ENCODE data around the gene HOPX.
A peak's percentile ranks its signal among the peaks of the same experiment; 100 is the strongest.
"Not testable (repeated sequence)": the region's sequence is repeated elsewhere in the genome, so short reads cannot be mapped to it uniquely, and the experiment has no call there.

Gene HOPX, protein sequence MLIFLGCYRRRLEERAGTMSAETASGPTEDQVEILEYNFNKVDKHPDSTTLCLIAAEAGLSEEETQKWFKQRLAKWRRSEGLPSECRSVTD

DNA sequence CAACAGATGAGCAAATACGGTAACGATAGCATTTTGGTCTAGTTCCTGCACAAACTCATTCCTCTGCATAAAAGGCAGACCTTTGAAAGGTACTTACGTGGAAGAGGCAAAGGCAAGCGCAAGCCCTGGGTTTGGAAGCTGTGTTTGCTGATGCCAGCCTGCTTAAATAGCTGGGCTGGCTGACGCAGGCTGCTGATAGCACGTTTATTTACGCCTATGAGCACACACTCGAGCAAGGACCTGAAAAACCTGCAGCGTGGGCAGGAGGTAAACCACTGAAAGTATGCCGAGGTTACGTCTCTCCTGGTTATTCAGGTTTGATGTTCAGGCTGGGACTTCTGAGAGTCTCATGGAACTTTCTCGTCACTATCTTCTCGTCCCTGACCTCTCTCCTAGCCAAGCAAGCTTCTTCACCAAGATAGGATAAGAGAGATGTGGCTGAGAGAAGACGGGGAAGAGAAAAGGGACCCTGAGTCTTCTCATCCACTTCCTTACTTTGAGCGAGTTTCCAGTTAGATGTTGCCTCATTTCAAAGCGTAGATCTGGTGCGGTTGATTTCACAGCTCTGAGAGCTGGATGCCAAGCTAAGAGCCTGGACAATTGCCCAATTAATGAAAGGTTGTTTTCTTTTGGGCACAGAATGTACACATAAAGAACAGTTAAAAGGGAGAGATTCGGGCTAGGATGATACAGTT is at the start of gene HOPX:
HOPX (minus strand) TSS at position 139 of the 695 bp plus-strand sequence. CDS start 23,480 bp downstream, outside the sequence.
- no peak for DNase-seq (ENCODE audit: low read depth, low spot score)

DNA sequence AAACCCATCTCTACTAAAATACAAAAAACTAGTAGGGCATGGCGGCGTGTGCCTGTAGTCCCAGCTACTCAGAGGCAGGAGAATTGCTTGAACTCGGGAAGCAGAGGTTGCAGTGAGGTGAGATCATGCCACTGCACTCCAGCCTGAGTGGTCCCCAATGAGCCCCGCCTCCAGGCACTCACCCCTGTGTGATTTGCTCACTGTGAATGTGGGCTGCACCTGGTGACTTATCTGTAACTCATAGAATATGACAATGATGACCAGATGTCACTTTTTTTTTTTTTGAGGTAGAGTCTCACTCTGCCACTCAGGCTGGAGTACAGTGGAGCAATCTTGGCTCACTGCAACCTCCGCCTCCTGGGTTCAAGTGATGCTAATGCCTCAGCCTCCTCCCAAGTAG is 49.0 kb upstream of the HOPX start:
- DNase-seq (ENCODE audit: low read depth, low spot score), result no peak

DNA sequence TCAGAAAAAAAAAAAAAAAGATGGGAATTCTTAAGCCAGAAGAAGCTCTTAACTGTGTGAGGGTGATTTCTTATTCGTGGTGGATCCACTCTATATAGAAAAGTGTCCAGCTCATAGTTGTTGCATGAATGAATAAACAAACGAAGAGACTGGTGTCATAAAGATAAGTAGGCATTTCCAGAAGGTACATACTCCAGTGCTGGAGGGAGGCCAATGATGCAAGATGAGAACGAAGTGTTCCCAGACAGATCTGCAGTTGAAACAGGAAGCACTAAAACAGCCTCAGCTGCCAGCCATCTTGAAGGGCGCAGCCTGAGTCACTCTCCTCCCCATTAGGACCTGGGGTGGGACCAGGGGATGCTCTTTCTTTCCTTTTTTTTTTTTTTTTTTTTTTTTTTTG is 47.4 kb upstream of the HOPX start:
- peak; percentile 65 for DNase-seq (ENCODE audit: low read depth, low spot score)

GRCh38 chr4:56727150-56727549 is 46.1 kb upstream of the HOPX start:
- DNase-seq (ENCODE audit: low read depth, low spot score), result no peak

- not testable (repeated sequence) for DNase-seq (ENCODE audit: low read depth, low spot score)
These were observed 45.5 kb upstream of the HOPX start for GRCh38 chr4:56726593-56726992.

DNA sequence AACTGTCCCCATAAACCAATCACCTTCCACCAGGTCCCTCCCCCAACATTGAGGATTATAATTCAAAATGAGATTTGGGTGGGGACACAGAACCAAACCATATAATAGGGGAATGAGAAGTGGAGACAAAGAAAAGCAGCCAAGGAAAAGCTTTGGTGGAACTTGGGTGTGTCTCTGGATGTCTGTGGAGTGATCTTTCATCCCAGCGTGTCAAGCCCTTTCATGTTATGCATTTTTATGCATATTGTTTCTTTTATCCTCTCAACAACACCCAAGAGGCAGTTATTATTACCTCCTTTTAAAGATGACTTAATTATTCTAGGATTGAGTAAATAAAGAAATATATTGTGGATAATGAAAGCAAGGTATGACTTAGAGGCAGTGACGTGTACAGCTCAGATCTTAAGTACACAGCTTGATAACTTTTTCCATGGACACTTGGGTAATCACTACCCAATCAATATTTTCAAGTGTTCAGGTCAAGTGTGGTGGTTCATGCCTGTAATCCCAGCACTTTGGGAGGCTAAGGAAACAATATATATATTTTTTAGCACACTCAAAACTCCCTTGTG is 42.6 kb upstream of the HOPX start:
- DNase-seq (ENCODE audit: low read depth, low spot score), result no peak

- no peak for DNase-seq (ENCODE audit: low read depth, low spot score)
These were observed 42.1 kb upstream of the HOPX start for GRCh38 chr4:56723201-56723605.

GRCh38 chr4:56708146-56708545 is 27.1 kb upstream of the HOPX start:
- DNase-seq (ENCODE audit: low read depth, low spot score), result no peak

DNA sequence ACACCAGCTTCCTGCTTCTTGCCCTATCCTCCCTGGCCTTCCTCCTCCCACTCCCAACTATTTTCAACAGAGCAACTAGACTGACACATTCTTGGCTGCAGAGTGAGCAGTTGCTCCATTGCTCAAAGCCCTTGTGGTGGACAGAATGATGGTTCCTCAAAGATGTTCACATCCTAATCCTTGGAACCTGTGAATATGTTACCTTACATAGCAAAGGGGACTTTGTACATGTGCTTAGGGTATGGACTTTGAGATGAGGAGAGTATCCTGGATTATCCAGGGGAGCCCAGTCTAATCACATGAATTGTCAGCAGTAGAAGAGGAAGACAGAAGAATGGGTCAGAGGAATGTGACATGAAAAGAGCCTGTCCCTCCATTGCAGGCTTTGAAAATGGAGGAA is 24.9 kb upstream of the HOPX start:
- no peak for DNase-seq (ENCODE audit: low read depth, low spot score)

DNA sequence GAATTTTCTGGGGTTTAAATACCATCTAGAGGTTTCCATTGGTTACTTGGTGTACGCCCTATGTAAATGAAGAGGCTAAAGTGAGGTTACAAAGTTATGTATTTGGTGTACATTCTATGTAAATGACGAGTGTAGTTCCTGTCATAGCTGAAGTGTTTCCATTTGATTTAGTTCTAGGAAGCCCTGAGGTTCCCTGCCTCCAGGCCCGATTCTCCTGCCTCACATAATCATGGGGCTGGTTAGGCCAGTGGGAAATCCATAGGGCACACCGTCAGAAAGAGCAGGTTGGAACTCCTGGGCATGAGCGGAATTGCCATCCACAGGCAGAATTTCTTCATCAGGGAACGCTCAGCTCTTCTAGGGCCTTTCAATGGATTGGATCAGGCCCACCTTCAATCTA is 24.2 kb upstream of the HOPX start:
- no peak for DNase-seq (ENCODE audit: low read depth, low spot score)

- no peak for DNase-seq (ENCODE audit: low read depth, low spot score)
These were observed 23.2 kb upstream of the HOPX start for GRCh38 chr4:56704089-56704871.

DNA sequence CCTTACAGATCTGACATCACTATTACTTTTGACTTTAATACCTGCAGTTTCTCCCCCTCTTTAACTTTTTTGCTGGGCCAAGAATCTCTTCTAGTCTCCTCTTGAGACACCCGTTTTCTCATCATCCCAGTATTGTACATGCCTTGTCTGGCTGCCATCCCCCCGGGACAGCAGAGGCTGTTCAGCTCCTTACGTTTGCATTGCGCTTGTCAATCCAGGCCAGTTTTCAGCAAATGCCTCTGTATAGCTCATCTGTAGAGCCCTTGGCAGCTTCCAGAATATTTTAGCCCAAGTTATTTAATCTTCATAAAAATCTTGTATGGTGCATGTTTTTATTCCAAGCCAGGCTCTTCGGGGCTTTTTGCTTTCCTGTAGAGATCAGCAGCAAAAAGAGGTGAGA is 22.3 kb upstream of the HOPX start:
- DNase-seq (ENCODE audit: low read depth, low spot score), result no peak

DNA sequence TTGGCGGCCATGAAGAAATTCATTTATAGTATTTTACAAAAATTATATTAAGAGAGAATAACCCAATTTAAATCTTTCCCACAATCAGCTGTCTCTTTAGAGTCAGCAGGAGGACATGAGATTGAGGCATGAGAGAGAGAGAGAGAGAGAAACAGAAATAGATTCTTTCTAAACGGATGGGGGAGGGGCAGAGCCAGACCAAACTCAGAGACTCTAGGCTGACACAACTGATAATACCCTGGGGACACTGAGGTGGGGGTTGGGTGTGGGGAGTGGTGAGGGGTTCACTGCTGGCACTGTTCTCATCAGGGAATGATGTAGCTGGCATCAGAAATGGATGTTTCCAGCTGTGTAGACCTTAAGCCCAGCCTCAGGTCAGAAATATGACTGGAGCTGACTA is 20.5 kb upstream of the HOPX start:
- no peak for DNase-seq (ENCODE audit: low read depth, low spot score)

GRCh38 chr4:56701161-56701480 is 20.0 kb upstream of the HOPX start:
- DNase-seq (ENCODE audit: low read depth, low spot score), result no peak

DNA sequence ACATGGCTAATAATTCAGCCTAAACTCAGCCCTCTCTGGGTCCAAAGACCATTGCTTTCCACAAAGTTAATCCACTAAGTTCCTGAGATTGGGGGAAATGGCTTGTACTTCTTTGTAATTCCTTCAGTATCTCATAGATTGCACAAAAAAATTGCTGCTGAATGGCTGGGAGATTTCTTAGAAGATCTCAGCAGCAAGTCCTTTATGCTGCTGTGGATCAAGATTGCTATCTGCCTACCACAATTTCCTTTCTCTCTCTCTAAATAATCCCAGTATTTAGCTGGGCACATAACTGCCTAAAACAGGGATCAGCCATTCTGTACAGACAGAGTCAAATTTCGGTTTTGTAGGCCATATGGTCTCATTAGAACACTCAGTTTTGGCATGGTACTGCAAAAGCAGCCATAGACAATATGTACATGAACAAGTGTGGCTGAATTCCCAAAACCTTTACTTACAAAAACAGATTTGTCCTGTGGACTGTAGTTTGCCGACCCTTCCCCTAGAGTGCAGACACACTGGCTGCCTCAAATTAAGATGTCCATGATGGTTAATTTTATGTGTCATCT is 18.5 kb upstream of the HOPX start:
- no peak for DNase-seq (ENCODE audit: low read depth, low spot score)

DNA sequence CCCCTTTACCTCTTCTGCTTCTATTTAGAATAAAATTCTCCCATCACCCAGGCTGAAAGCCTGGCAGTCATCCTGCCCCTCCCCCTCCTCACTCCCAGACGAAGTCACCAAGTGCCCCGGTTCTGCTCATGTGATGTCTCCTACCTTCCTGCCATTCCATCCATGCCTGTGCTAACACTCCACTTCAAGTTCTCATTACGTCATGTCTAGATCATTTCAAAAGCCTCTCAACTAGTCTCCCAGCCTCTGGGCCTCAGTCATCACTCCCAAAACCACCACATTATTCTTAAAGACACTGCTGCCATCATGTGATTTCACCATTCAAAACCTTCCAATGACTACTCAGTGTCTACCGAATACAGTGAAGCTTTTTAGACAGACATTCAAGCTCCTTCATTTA is 17.2 kb upstream of the HOPX start:
- DNase-seq (ENCODE audit: low read depth, low spot score), result no peak

- no peak for DNase-seq (ENCODE audit: low read depth, low spot score)
These were observed 15.0 kb upstream of the HOPX start for GRCh38 chr4:56696056-56696455.

- DNase-seq (ENCODE audit: low read depth, low spot score), result not testable (repeated sequence)
These were observed 12.4 kb upstream of the HOPX start for GRCh38 chr4:56693476-56693875.

DNA sequence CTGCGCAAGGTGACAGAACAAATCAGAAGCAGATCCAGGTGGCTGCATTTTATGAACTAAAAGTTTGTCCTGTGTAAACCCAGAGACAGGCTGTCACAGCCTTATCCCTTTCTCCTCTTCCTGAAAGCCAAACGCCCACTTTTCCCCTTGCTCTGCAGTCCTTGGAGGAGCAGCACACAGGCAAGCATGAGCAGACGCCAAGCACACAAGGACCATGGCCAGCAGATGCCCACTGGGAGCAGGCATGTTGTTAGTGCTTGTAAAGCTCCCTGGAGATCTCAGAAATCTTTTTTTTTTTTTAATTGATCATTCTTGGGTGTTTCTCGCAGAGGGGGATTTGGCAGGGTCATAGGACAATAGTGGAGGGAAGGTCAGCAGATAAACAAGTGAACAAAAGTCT is 11.5 kb upstream of the HOPX start:
- DNase-seq (ENCODE audit: low read depth, low spot score), result no peak

DNA sequence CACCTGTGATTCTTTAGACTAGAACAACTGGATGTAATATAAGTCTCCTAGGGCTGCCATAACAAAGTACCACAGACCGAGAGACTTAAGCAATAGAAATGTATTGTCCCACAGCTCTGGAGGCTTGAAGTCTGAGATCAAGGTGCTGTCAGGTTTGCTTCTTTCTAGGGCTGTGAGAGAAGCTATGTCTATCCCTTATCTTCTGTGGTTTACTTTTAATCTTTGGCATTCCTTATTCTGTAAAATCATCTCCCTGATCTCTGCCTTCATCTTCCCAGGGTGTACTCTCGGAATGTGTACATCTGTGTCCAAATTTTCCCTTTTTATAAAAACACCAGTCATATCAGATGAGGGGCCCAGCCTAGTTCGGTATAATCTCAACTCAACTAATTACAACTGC is 10.3 kb upstream of the HOPX start:
- DNase-seq (ENCODE audit: low read depth, low spot score), result no peak

DNA sequence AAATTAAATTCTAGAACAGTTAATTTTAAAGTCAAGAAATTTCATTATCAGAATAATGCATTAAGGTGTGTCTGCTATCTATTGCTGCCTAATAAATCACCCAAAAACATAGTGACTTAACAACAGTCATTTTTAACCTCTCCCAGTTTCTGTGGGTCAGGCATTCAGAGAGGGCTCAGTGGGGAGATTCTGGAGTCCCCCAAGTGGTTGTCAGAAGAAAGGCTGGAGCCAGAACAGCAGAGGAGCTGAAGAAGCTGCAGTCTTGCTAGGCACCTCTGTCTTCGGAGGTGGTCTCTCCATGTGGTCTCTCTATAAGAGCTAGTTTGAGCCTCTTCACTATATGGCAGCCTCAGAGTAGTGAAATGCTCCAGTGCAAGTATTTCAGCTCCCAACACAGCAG is 9.3 kb upstream of the HOPX start:
- no peak for DNase-seq (ENCODE audit: low read depth, low spot score)

DNA sequence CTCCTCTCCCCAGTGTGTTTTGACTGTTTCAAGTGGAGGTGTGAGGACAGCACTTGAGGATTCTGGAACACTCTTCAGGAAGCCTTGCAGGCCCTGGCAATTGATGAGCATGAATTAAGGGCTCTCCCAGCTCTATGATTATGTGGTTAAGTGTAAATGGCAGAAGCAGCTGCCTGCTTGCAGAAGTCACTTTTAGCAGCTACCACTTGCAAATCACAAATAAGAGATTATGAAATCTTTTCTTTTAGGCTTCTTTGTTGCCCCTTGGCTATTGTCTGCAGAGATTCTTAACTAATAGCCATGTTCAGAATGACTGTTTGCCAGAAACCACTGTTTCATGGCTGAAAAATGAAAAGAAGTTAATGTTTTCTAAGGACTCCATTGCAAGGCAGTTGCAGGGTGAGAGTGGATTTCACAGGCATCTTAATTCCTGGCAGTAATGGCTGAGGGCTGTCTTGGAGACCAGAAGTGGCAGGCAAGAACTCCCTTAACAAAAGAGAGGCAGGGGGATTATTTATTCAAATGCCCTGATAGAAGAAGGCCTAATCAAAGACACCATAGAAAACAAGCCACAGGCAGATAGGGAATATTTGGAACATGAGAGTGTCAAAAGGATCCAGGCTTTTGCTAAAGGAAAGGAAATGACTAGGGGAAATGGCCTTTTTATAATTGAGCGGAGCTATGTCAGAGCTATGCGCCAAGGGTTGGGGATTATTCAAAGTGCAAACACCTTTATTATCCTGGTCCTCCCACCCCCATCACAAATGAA is 8.3 kb upstream of the HOPX start:
- DNase-seq (ENCODE audit: low read depth, low spot score), result no peak
